ENCODE measurements around the gene PID1. TPM values are rescaled to one million over a fixed set of nuclear protein-coding genes. Genes with fewer than 3 reads are reported as not detected.

The PID1 gene
- total RNA-seq, 1 donor from 2014 or later = not detected

DNA sequence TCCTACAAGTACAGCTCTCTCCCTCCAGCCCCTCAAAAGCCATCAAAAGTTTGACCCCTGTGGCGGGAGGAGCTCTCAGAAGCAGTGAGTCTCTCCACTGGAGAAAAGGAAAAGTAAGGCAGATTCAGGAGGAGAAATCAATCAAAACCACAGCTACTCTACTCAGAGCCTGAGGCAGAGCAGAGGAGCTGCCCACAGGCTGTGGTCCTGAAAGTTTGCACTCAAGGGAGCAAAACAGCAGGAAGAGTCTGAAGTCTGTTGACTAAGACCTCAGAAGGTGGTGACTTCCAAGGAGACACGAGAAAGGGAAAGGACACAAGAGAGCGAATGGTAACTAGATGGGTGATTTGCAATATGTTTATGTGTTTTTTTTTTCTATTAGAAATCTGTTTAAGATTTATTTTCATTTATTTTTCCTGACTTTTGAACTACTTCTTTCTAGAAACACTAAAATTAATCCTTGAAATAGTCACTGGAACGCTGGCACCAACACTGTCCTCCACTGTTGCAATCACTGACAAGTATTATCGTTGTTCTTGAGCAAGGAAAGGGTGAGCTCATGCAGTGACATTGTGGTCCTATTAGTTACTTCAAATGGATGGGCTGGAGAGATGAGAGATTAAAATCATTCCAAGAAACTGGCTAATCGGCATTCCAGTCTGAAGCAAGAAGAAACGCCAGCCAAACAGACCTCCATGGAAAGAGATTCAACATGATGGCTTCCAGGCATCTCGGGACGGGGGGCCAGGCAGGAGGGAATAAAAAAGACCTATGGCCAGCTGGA lies 35.8 kb downstream of the PID1 start:
- no peak for DNase-seq (ENCODE audit: extremely low spot score, unreplicated experiment)
- Mint-ChIP-seq H3K36me3 (ENCODE audit: unreplicated experiment) (no peaks in the 10 kb centered on the region), H3K4me3 (ENCODE audit: unreplicated experiment) (no peak overlapping the region), H3K27ac (ENCODE audit: unreplicated experiment) (no peak overlapping the region), H3K9me3 (ENCODE audit: unreplicated experiment) (peaks cover 57% of the 10 kb centered on the region), H3K4me1 (ENCODE audit: unreplicated experiment) (no peaks in the 10 kb centered on the region), H3K27me3 (ENCODE audit: unreplicated experiment) (no peaks in the 10 kb centered on the region)
- TF ChIP-seq, protein P1, sequence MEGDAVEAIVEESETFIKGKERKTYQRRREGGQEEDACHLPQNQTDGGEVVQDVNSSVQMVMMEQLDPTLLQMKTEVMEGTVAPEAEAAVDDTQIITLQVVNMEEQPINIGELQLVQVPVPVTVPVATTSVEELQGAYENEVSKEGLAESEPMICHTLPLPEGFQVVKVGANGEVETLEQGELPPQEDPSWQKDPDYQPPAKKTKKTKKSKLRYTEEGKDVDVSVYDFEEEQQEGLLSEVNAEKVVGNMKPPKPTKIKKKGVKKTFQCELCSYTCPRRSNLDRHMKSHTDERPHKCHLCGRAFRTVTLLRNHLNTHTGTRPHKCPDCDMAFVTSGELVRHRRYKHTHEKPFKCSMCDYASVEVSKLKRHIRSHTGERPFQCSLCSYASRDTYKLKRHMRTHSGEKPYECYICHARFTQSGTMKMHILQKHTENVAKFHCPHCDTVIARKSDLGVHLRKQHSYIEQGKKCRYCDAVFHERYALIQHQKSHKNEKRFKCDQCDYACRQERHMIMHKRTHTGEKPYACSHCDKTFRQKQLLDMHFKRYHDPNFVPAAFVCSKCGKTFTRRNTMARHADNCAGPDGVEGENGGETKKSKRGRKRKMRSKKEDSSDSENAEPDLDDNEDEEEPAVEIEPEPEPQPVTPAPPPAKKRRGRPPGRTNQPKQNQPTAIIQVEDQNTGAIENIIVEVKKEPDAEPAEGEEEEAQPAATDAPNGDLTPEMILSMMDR (IDR thresholded peaks at IDR 0.05) = no peak

DNA sequence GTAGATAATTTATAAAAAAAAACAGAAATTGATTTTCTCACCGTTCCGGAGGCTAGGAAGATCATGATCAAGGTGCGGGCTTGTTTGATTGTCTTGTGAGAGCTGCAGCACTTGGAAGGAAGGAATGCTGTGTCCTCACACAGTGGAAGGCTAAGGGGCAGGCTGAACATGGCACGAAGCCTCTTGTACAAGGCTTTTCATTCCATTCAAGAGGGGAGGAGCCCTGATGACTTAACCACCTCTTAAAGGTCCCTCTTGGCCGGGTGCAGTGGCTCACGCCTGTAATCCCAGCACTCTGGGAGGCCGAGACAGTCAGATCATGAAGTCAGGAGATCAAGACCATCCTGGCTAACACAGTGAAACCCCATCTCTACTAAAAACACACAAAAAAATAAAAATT lies 39.2 kb downstream of the PID1 start:
- no peaks in the 10 kb centered on the region for H3K27me3 Mint-ChIP-seq (ENCODE audit: unreplicated experiment)
- DNase-seq (ENCODE audit: extremely low spot score, unreplicated experiment) = no peak
- TF ChIP-seq, protein P1 (IDR thresholded peaks at IDR 0.05) = no peak
- H3K36me3 Mint-ChIP-seq (ENCODE audit: unreplicated experiment) = no peaks in the 10 kb centered on the region
- peaks cover 47% of the 10 kb centered on the region for H3K9me3 Mint-ChIP-seq (ENCODE audit: unreplicated experiment)
- no peak overlapping the region for H3K4me3 Mint-ChIP-seq (ENCODE audit: unreplicated experiment)
- no peak overlapping the region for H3K27ac Mint-ChIP-seq (ENCODE audit: unreplicated experiment)
- no peaks in the 10 kb centered on the region for H3K4me1 Mint-ChIP-seq (ENCODE audit: unreplicated experiment)

DNA sequence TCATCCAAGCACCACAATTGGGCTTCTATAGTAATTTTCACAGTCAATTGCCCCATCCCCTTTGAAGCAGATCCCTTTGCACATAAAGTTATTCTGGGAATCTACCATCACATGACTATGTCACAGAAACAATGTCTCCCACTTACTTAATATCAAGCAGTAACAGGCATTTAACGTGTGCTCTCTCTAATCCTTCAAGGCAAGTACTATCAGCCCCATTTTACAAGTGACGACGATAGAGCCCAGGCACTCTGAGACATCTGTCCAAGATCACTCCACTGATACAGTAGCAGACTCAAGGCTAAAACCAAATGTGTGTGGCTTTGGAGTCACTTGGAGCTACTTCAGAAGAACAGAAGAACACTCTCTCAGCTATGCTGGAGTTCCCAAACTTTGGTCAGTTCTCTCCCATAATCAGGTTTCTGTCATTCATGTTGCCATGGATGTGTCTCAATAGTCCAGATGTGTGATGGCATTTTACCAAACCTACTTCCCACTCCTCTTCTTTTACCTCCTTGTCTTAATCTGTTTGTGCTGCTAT lies 39.7 kb downstream of the PID1 start:
- no peaks in the 10 kb centered on the region for H3K36me3 Mint-ChIP-seq (ENCODE audit: unreplicated experiment)
- TF ChIP-seq, protein P1 (IDR thresholded peaks at IDR 0.05) = no peak
- no peaks in the 10 kb centered on the region for H3K27me3 Mint-ChIP-seq (ENCODE audit: unreplicated experiment)
- no peak for DNase-seq (ENCODE audit: extremely low spot score, unreplicated experiment)
- no peak overlapping the region for H3K27ac Mint-ChIP-seq (ENCODE audit: unreplicated experiment)
- no peaks in the 10 kb centered on the region for H3K4me1 Mint-ChIP-seq (ENCODE audit: unreplicated experiment)
- H3K4me3 Mint-ChIP-seq (ENCODE audit: unreplicated experiment) = no peak overlapping the region
- peaks cover 48% of the 10 kb centered on the region for H3K9me3 Mint-ChIP-seq (ENCODE audit: unreplicated experiment)

DNA sequence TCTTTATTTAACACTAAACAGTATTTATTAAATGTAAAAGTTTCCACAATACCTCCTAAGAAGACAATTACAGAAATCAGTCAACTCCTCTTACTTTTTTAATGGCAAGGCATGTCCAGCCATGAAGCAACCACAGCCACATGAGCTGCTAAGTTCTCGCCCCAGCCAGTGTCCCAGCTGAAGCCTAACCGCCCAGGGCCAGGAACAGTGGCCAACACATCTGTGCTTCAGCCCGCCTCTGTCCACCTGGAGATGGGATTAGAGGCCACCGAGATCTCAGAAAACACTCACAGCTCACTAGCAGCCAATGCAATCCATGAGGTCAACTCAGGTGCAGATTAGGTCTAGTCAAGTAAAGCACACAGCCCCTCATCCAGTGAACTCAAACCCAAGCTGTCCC lies 40.2 kb downstream of the PID1 start:
- Mint-ChIP-seq H3K9me3 (ENCODE audit: unreplicated experiment) (peaks cover 47% of the 10 kb centered on the region), H3K36me3 (ENCODE audit: unreplicated experiment) (no peaks in the 10 kb centered on the region), H3K4me3 (ENCODE audit: unreplicated experiment) (no peak overlapping the region), H3K4me1 (ENCODE audit: unreplicated experiment) (no peaks in the 10 kb centered on the region), H3K27me3 (ENCODE audit: unreplicated experiment) (no peaks in the 10 kb centered on the region), H3K27ac (ENCODE audit: unreplicated experiment) (no peak overlapping the region)
- TF ChIP-seq, protein P1 (IDR thresholded peaks at IDR 0.05) = no peak
- no peak for DNase-seq (ENCODE audit: extremely low spot score, unreplicated experiment)

DNA sequence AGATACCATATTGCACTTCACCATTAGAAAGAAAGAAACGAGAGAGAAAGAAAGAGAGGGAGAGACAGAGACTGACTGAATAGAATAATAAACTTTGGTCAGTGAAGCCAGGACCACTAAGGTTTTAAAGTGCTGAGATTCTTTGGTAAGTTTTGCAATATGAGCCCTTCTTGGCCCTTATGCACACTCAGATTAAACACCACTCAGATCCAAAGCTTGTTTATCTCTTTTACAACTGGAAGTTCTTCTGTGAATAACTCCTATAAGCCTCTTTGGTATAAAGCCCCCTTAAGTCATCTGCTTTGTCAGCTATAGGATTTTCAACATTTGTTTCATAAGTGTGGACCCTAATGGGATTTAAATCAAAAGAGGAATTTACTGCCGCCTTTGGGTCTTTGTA lies 40.8 kb downstream of the PID1 start:
- H3K27me3 Mint-ChIP-seq (ENCODE audit: unreplicated experiment) = no peaks in the 10 kb centered on the region
- no peaks in the 10 kb centered on the region for H3K36me3 Mint-ChIP-seq (ENCODE audit: unreplicated experiment)
- TF ChIP-seq, protein P1 (IDR thresholded peaks at IDR 0.05) = no peak
- H3K4me1 Mint-ChIP-seq (ENCODE audit: unreplicated experiment) = no peaks in the 10 kb centered on the region
- H3K27ac Mint-ChIP-seq (ENCODE audit: unreplicated experiment) = no peak overlapping the region
- H3K9me3 Mint-ChIP-seq (ENCODE audit: unreplicated experiment) = peaks cover 44% of the 10 kb centered on the region
- no peak for DNase-seq (ENCODE audit: extremely low spot score, unreplicated experiment)
- H3K4me3 Mint-ChIP-seq (ENCODE audit: unreplicated experiment) = no peak overlapping the region
